Prostate gland (tissue), 2 donors: ENCODE data around the gene RING1. TPM values are rescaled to one million over a fixed set of nuclear protein-coding genes. Genes with fewer than 3 reads are reported as not detected.
"Not testable (repeated sequence)": the region's sequence is repeated elsewhere in the genome, so short reads cannot be mapped to it uniquely, and the experiment has no call there.

Experiments
- DNase-seq: peaks from one replicate; pipeline ENCODE4 v3.0.0-alpha.2; 2019; ENCODE audit warnings: low spot score
- H3K27ac ChIP-seq, 2 donors: fragments of 200-600 bp; sonication (generic); 2 replicates each; pipeline ENCODE4 v1.5.1; 2017 to 2019
- H3K27me3 ChIP-seq: fragments of 200-600 bp; sonication (generic); replicated peaks from 2 replicates; pipeline ENCODE4 v1.5.1; 2019; ENCODE audit not compliant: insufficient read depth
- H3K36me3 ChIP-seq, 2 donors: fragments of 200-600 bp; sonication (generic); 1 replicate in 1 of 2; 2 replicates in 1 of 2; pipeline versions ENCODE4 v1.5.1 to v1.8.1; 2017 to 2019
- H3K4me1 ChIP-seq: fragments of 200-600 bp; sonication (generic); replicated peaks from 2 replicates; pipeline ENCODE4 v1.5.1; 2019
- H3K4me3 ChIP-seq, 2 donors: fragments of 200-600 bp; sonication (generic); 2 replicates each; pipeline ENCODE4 v1.5.1; 2017 to 2019
- H3K9me3 ChIP-seq: fragments of 200-600 bp; sonication (generic); 2 replicates; pipeline ENCODE4 v1.5.1; 2017
- CTCF ChIP-seq, 4 experiments: fragments of 200-600 bp in 2 of 4; fragments of 450-650 bp in 2 of 4; sonication (generic) in 2 of 4; IDR thresholded peaks; 1 replicate in 3 of 4; 2 replicates in 1 of 4; pipeline ENCODE4 v1.5.1; 2016 to 2019; ENCODE audit warnings: antibody characterized with exemption in 4 of 4, mild to moderate bottlenecking in 2 of 4, moderate library complexity in 2 of 4
- POLR2A ChIP-seq: fragments of 450-650 bp; IDR thresholded peaks from one replicate; pipeline ENCODE4 v1.6.1; 2016; ENCODE audit warnings: antibody characterized with exemption, mild to moderate bottlenecking
- POLR2AphosphoS5 ChIP-seq: sonication (generic); formaldehyde crosslinking; IDR thresholded peaks from one replicate; pipeline ENCODE4 v1.6.1; 2017; ENCODE audit warnings: antibody characterized with exemption
- WGBS: methylation state at CpG from one replicate; pipeline ENCODE4 v1.1.5; 2018; 5-methylcytosine and 5-hydroxymethylcytosine counted together
- intact Hi-C: fragments of 100-400 bp; cut with DNase I; formaldehyde crosslinking; loops from one replicate; pipeline ENCODE4 v1.14.2; 2022
- total RNA-seq, 2 donors: library from RNA; depleted of rRNA; stranded (reverse); fragments of >200 nt; gene quantifications; one replicate each; pipeline ENCODE4 v1.1.0, GENCODE V29; 2016

RING1 gene
- total RNA-seq, 2 donors from 2014 or later = 23.9 to 30.8 TPM

- Histone ChIP-seq H3K27ac (no peak overlapping the region), H3K4me1 (no peaks in the 10 kb centered on the region), H3K9me3 (no peaks in the 10 kb centered on the region), H3K4me3 (no peak overlapping the region), H3K27me3 (no peaks in the 10 kb centered on the region), H3K36me3 (no peaks in the 10 kb centered on the region)
- no peak for TF ChIP-seq POLR2AphosphoS5
- TF ChIP-seq POLR2A = no peak
- TF ChIP-seq CTCF (IDR thresholded peaks at IDR 0.05) = no peak
- WGBS = 70% methylated on average over 3 of the region's 3 CpGs
- intact Hi-C loops = no loop called here
- DNase-seq = no peak
Measured at GRCh38 chr6:33217681-33218080, 9.4 kb downstream of the RING1 start.

DNA sequence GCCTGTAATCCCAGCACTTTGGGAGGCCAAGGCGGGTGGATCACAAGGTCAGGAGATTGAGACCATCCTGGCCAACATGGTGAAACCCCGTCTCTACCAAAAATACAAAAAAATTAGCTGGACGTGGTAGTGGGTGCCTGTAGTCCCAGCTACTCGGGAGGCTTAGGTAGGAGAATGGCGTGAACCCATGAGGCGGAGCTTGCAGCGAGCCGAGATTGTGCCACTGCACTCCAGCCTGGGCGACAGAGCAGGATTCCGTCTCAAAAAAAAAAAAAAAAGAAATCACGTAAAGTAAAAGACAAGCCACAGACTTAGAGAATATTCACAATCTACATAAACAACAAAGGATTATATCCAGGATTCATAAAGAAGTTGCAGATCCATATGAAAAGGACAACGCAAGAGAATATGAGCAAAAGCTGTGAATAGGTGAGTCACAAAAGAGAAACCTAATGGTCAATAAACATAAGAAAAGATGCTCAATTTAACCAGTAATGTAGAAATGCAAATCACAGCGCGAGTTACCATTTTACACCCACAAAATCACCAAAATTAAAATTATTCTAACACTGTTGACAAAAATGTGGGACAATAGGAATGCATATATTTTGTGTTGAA is 18.3 kb downstream of the RING1 start:
- DNase-seq, H3K4me1 ChIP-seq, H3K36me3 ChIP-seq, intact Hi-C loops, H3K27ac ChIP-seq, H3K9me3 ChIP-seq, H3K27me3 ChIP-seq, H3K4me3 ChIP-seq: not testable (repeated sequence)
- 39% methylated on average over 14 of the region's 14 CpGs for WGBS

- TF ChIP-seq POLR2A = no peak
- TF ChIP-seq CTCF (IDR thresholded peaks at IDR 0.05) = no peak
Measured at GRCh38 chr6:33235221-33235634, 26.9 kb downstream of the RING1 start.

DNA sequence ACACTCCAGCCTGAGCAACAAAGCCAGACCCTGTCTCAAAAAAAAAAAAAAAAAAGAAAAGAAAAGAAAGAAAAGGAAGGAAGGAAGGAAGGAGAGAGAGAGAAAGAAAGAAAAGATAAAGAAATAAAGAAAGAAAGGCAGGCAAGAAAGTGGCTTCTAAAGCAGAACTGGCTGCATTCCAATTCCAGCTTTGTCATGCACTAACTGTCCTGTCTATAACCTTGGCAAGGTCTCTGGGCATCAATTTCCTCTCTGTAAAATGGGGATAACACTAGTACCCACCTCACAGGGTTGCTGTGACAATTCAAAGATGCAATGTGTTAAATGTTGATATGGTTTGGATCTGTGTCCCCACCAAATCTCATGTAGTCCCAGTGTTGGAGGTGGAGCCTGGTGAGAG is 28.0 kb downstream of the RING1 start:
- no peak for TF ChIP-seq POLR2AphosphoS5
- TF ChIP-seq CTCF (IDR thresholded peaks at IDR 0.05) = no peak
- TF ChIP-seq POLR2A = no peak
- H3K27me3 ChIP-seq = peaks cover 4% of the 10 kb centered on the region
- intact Hi-C loops = no loop called here
- no peak for DNase-seq
- no peak overlapping the region for H3K27ac ChIP-seq
- no peaks in the 10 kb centered on the region for H3K4me1 ChIP-seq
- H3K9me3 ChIP-seq = no peaks in the 10 kb centered on the region
- no peak overlapping the region for H3K4me3 ChIP-seq
- no peaks in the 10 kb centered on the region for H3K36me3 ChIP-seq

More at GRCh38 chr6:33235221-33235634, 26.9 kb downstream of the RING1 start:
- intact Hi-C loops = no loop called here
- no peak overlapping the region for H3K27ac ChIP-seq
- H3K4me1 ChIP-seq = no peaks in the 10 kb centered on the region
- no peak overlapping the region for H3K4me3 ChIP-seq
- no peak for DNase-seq
- WGBS = 17% methylated on average over 6 of the region's 6 CpGs
- no peaks in the 10 kb centered on the region for H3K9me3 ChIP-seq
- peaks cover 4% of the 10 kb centered on the region for H3K27me3 ChIP-seq
- H3K36me3 ChIP-seq = no peaks in the 10 kb centered on the region

GRCh38 chr6:33236852-33237251 is 28.6 kb downstream of the RING1 start:
- WGBS = 89% methylated on average over 6 of the region's 6 CpGs
- Histone ChIP-seq H3K36me3 (no peaks in the 10 kb centered on the region), H3K4me1 (no peaks in the 10 kb centered on the region), H3K27ac (no peak overlapping the region), H3K9me3 (no peaks in the 10 kb centered on the region), H3K27me3 (peaks cover 4% of the 10 kb centered on the region), H3K4me3 (no peak overlapping the region)
- no peak for DNase-seq
- TF ChIP-seq CTCF (IDR thresholded peaks at IDR 0.05) (no peak), POLR2AphosphoS5 (no peak), POLR2A (no peak)
- intact Hi-C loops = no loop called here
